ENCODE data around the gene C11orf98.
A peak's percentile ranks its signal among the peaks of the same experiment; 100 is the strongest.

The C11orf98 gene

GRCh38 chr11:62615521-62615920, 49.5 kb downstream of the C11orf98 start:
- Histone ChIP-seq H3K9ac (no peak overlapping the region), H3K36me3 (peaks cover 35% of the 10 kb centered on the region), H3K27me3 (no peaks in the 10 kb centered on the region), H3K4me2 (no peak overlapping the region), H3K9me3 (no peaks in the 10 kb centered on the region), H3K27ac (no peak overlapping the region), H4K20me1 (no peaks in the 10 kb centered on the region), H3K4me1 (peaks cover 31% of the 10 kb centered on the region), H3K4me3 (no peak overlapping the region)
- no peak for TF ChIP-seq Cebpa-rat (IDR thresholded peaks at IDR 0.05)

- no peak for TF ChIP-seq Cebpa-rat (IDR thresholded peaks at IDR 0.05)
- 0 out of 2 replicates have a peak overlapping the region, but pooled peaks have one; percentile 29 for H3K9ac ChIP-seq
- no peaks in the 10 kb centered on the region for H4K20me1 ChIP-seq
- H3K4me1 ChIP-seq = peaks cover 31% of the 10 kb centered on the region
- no peak overlapping the region for H3K4me3 ChIP-seq
- H3K36me3 ChIP-seq = peaks cover 38% of the 10 kb centered on the region
- no peaks in the 10 kb centered on the region for H3K9me3 ChIP-seq
- H3K4me2 ChIP-seq = no peak overlapping the region
- H3K27me3 ChIP-seq = no peaks in the 10 kb centered on the region
- peak overlapping the region; percentile 59 for H3K27ac ChIP-seq
These were observed 50.7 kb downstream of the C11orf98 start for GRCh38 chr11:62614275-62614674.

GRCh38 chr11:62613291-62613778, 51.7 kb downstream of the C11orf98 start:
- Histone ChIP-seq H4K20me1 (no peaks in the 10 kb centered on the region), H3K9ac (no peak overlapping the region), H3K4me2 (peak overlapping the region; percentile 99), H3K27ac (peak overlapping the region; percentile 59), H3K27me3 (no peaks in the 10 kb centered on the region), H3K4me3 (no peak overlapping the region), H3K36me3 (peaks cover 47% of the 10 kb centered on the region), H3K4me1 (peaks cover 40% of the 10 kb centered on the region), H3K9me3 (no peaks in the 10 kb centered on the region)
- no peak for TF ChIP-seq Cebpa-rat (IDR thresholded peaks at IDR 0.05)

All from BLaER1 (cell line).